ENCODE data around the gene NTF4. TPM values are rescaled to one million over a fixed set of nuclear protein-coding genes. Genes with fewer than 3 reads are reported as not detected.
"Not testable (repeated sequence)": the region's sequence is repeated elsewhere in the genome, so short reads cannot be mapped to it uniquely, and the experiment has no call there.

Gene NTF4
- total and polyA plus RNA-seq, 3 experiments from 2014 or later, result not detected

GRCh38 chr19:49049834-49050233, 14.8 kb downstream of the NTF4 start:
- H3K27me3 Mint-ChIP-seq; H3K36me3 Mint-ChIP-seq; H3K36me3 ChIP-seq (ENCODE audit: insufficient read depth, low read length); POLR2A ChIA-PET; H3K27me3 ChIP-seq (ENCODE audit: insufficient read depth, low read length, poor library complexity, severe bottlenecking); H3K9me3 Mint-ChIP-seq; H3K4me1 ChIP-seq (ENCODE audit: insufficient read depth, low read length); H3K27ac ChIP-seq (ENCODE audit: low read depth, low read length); DNase-seq; H3K9me3 ChIP-seq (ENCODE audit: low read length); H3K4me3 ChIP-seq (ENCODE audit: low read length); H3K4me1 Mint-ChIP-seq; H3K27ac Mint-ChIP-seq; H3K4me3 Mint-ChIP-seq; CTCF ChIA-PET: not testable (repeated sequence)

GRCh38 chr19:49049011-49049410, 15.6 kb downstream of the NTF4 start, which contains the start of gene CGB8:
Gene CGB8 (minus strand): TSS chr19:49049111. CDS start chr19:49048739, 372 bp downstream.
- H3K9me3 Mint-ChIP-seq; H3K27ac Mint-ChIP-seq; H3K4me1 Mint-ChIP-seq; H3K4me3 Mint-ChIP-seq; H3K27me3 ChIP-seq (ENCODE audit: insufficient read depth, low read length, poor library complexity, severe bottlenecking); H3K9me3 ChIP-seq (ENCODE audit: low read length); H3K4me3 ChIP-seq (ENCODE audit: low read length); POLR2A ChIA-PET; H3K4me1 ChIP-seq (ENCODE audit: insufficient read depth, low read length); DNase-seq; H3K27me3 Mint-ChIP-seq; H3K36me3 ChIP-seq (ENCODE audit: insufficient read depth, low read length); CTCF ChIA-PET; H3K36me3 Mint-ChIP-seq; H3K27ac ChIP-seq (ENCODE audit: low read depth, low read length): not testable (repeated sequence)

GRCh38 chr19:49043548-49043947, 21.1 kb downstream of the NTF4 start, which contains the start of gene CGB5:
Gene CGB5 (plus strand): TSS chr19:49043848. CDS start chr19:49044210, 362 bp downstream.
- H3K4me3 Mint-ChIP-seq; H3K27ac Mint-ChIP-seq; H3K4me1 Mint-ChIP-seq; DNase-seq; CTCF ChIA-PET; H3K27me3 Mint-ChIP-seq; H3K4me3 ChIP-seq (ENCODE audit: low read length); POLR2A ChIA-PET; H3K36me3 ChIP-seq (ENCODE audit: insufficient read depth, low read length); H3K27ac ChIP-seq (ENCODE audit: low read depth, low read length); H3K9me3 ChIP-seq (ENCODE audit: low read length); H3K36me3 Mint-ChIP-seq; H3K27me3 ChIP-seq (ENCODE audit: insufficient read depth, low read length, poor library complexity, severe bottlenecking); H3K9me3 Mint-ChIP-seq; H3K4me1 ChIP-seq (ENCODE audit: insufficient read depth, low read length): not testable (repeated sequence)

GRCh38 chr19:49042666-49043065, 22.0 kb downstream of the NTF4 start:
- H3K27ac ChIP-seq (ENCODE audit: low read depth, low read length); H3K4me3 Mint-ChIP-seq; H3K4me1 Mint-ChIP-seq; DNase-seq; POLR2A ChIA-PET; H3K36me3 Mint-ChIP-seq; CTCF ChIA-PET; H3K4me1 ChIP-seq (ENCODE audit: insufficient read depth, low read length); H3K9me3 ChIP-seq (ENCODE audit: low read length); H3K9me3 Mint-ChIP-seq; H3K27me3 ChIP-seq (ENCODE audit: insufficient read depth, low read length, poor library complexity, severe bottlenecking); H3K27ac Mint-ChIP-seq; H3K4me3 ChIP-seq (ENCODE audit: low read length); H3K36me3 ChIP-seq (ENCODE audit: insufficient read depth, low read length); H3K27me3 Mint-ChIP-seq: not testable (repeated sequence)

GRCh38 chr19:49042177-49042576, 22.4 kb downstream of the NTF4 start:
- CTCF ChIA-PET, result no interaction called here
- Histone ChIP-seq H3K27me3 (ENCODE audit: insufficient read depth, low read length, poor library complexity, severe bottlenecking) (no peaks in the 10 kb centered on the region), H3K4me1 (ENCODE audit: insufficient read depth, low read length) (no peaks in the 10 kb centered on the region), H3K9me3 (ENCODE audit: low read length) (no peaks in the 10 kb centered on the region), H3K4me3 (ENCODE audit: low read length) (no peak overlapping the region), H3K27ac (ENCODE audit: low read depth, low read length) (no peak overlapping the region), H3K36me3 (ENCODE audit: insufficient read depth, low read length) (no peaks in the 10 kb centered on the region)
- Mint-ChIP-seq H3K27me3 (peaks cover 0 to 3% of the 10 kb centered on the region in 2 donors), H3K4me1 (no peaks in the 10 kb centered on the region), H3K27ac (peak overlapping the region in 1 of 8 donors; percentile 92), H3K4me3 (no peak overlapping the region), H3K36me3 (no peaks in the 10 kb centered on the region), H3K9me3 (no peaks in the 10 kb centered on the region)
- DNase-seq, result no peak
- POLR2A ChIA-PET, result no interaction called here

- POLR2A ChIA-PET; H3K36me3 ChIP-seq (ENCODE audit: insufficient read depth, low read length); H3K4me3 Mint-ChIP-seq; H3K9me3 Mint-ChIP-seq; CTCF ChIA-PET; DNase-seq; H3K36me3 Mint-ChIP-seq; H3K27ac Mint-ChIP-seq; H3K4me1 Mint-ChIP-seq; H3K4me3 ChIP-seq (ENCODE audit: low read length); H3K27me3 ChIP-seq (ENCODE audit: insufficient read depth, low read length, poor library complexity, severe bottlenecking); H3K4me1 ChIP-seq (ENCODE audit: insufficient read depth, low read length); H3K27ac ChIP-seq (ENCODE audit: low read depth, low read length); H3K9me3 ChIP-seq (ENCODE audit: low read length): not testable (repeated sequence)
- H3K27me3 Mint-ChIP-seq, result peaks cover 0 to 10% of the 10 kb centered on the region in 2 donors
These were observed 24.9 kb downstream of the NTF4 start for GRCh38 chr19:49039736-49040135.

- POLR2A ChIA-PET, H3K36me3 Mint-ChIP-seq, H3K27ac Mint-ChIP-seq: not testable (repeated sequence)
These were observed 25.9 kb downstream of the NTF4 start for GRCh38 chr19:49038557-49039276.

GRCh38 chr19:49038111-49038510, 26.5 kb downstream of the NTF4 start:
- H3K9me3 Mint-ChIP-seq; H3K4me1 Mint-ChIP-seq; POLR2A ChIA-PET; H3K4me3 Mint-ChIP-seq; H3K27ac ChIP-seq (ENCODE audit: low read depth, low read length); H3K27me3 ChIP-seq (ENCODE audit: insufficient read depth, low read length, poor library complexity, severe bottlenecking); H3K4me1 ChIP-seq (ENCODE audit: insufficient read depth, low read length); H3K9me3 ChIP-seq (ENCODE audit: low read length); H3K36me3 Mint-ChIP-seq; H3K36me3 ChIP-seq (ENCODE audit: insufficient read depth, low read length); DNase-seq; H3K27ac Mint-ChIP-seq; H3K4me3 ChIP-seq (ENCODE audit: low read length); CTCF ChIA-PET: not testable (repeated sequence)
- peaks cover 0 to 10% of the 10 kb centered on the region in 2 donors for H3K27me3 Mint-ChIP-seq

More at GRCh38 chr19:49038557-49039276, 25.9 kb downstream of the NTF4 start:
- H3K4me1 ChIP-seq (ENCODE audit: insufficient read depth, low read length); H3K9me3 ChIP-seq (ENCODE audit: low read length); H3K4me3 Mint-ChIP-seq; CTCF ChIA-PET; H3K36me3 ChIP-seq (ENCODE audit: insufficient read depth, low read length); H3K27ac ChIP-seq (ENCODE audit: low read depth, low read length); DNase-seq; H3K27me3 ChIP-seq (ENCODE audit: insufficient read depth, low read length, poor library complexity, severe bottlenecking); H3K9me3 Mint-ChIP-seq; H3K4me3 ChIP-seq (ENCODE audit: low read length); H3K4me1 Mint-ChIP-seq: not testable (repeated sequence)
- H3K27me3 Mint-ChIP-seq, result peaks cover 0 to 10% of the 10 kb centered on the region in 2 donors

GRCh38 chr19:49036815-49037214, 27.8 kb downstream of the NTF4 start, which contains the start of gene CGB1:
Gene CGB1 (minus strand): TSS chr19:49036895. CDS start chr19:49036711, 184 bp downstream.
- DNase-seq; H3K4me3 Mint-ChIP-seq; H3K27ac Mint-ChIP-seq; H3K4me3 ChIP-seq (ENCODE audit: low read length); H3K4me1 ChIP-seq (ENCODE audit: insufficient read depth, low read length); H3K27ac ChIP-seq (ENCODE audit: low read depth, low read length); CTCF ChIA-PET; H3K36me3 Mint-ChIP-seq; H3K27me3 ChIP-seq (ENCODE audit: insufficient read depth, low read length, poor library complexity, severe bottlenecking); H3K9me3 Mint-ChIP-seq; H3K9me3 ChIP-seq (ENCODE audit: low read length); POLR2A ChIA-PET; H3K4me1 Mint-ChIP-seq; H3K36me3 ChIP-seq (ENCODE audit: insufficient read depth, low read length); H3K27me3 Mint-ChIP-seq: not testable (repeated sequence)
